Caki2 (cell line): ENCODE results near the gene NDUFAF8. TPM values are rescaled to one million over a fixed set of nuclear protein-coding genes. Genes with fewer than 3 reads are reported as not detected.

Experiments used
- DNase-seq: peaks from one replicate; pipeline ENCODE4 v3.0.0-alpha.2; 2015; ENCODE audit warnings: low read depth
- in situ Hi-C: cut with HindIII; loops from 2 replicates; pipeline ENCODE4 v1.10.0; 2016; ENCODE audit warnings: low sequenced_read_pairs, low pct_unique_long_range_greater_than_20kb, mixed read lengths
- total RNA-seq: library from RNA; depleted of rRNA; stranded (reverse); fragments of >200 nt; shearing (Covaris generic); gene quantifications from 2 replicates; pipeline ENCODE4 v1.2.3, GENCODE V29; 2014; ENCODE audit warnings: low replicate concordance; rRNA removed

The NDUFAF8 gene
- total RNA-seq, 1 experiment from 2014 or later, result 172 TPM

GRCh38 chr17:81279278-81280275, 40.5 kb downstream of the NDUFAF8 start:
- in situ Hi-C loops, result no loop called here
- DNase-seq, result no peak

GRCh38 chr17:81280571-81280970, 41.5 kb downstream of the NDUFAF8 start:
- in situ Hi-C loops, result no loop called here
- no peak for DNase-seq

GRCh38 chr17:81282141-81282540, 43.0 kb downstream of the NDUFAF8 start:
- in situ Hi-C loops, result no loop called here

GRCh38 chr17:81282876-81283275, 43.8 kb downstream of the NDUFAF8 start:
- in situ Hi-C loops, result no loop called here
- DNase-seq, result no peak

More at GRCh38 chr17:81282141-81282540, 43.0 kb downstream of the NDUFAF8 start:
- DNase-seq, result no peak

- DNase-seq, result no peak
- in situ Hi-C loops, result no loop called here
These were observed 46.2 kb downstream of the NDUFAF8 start for GRCh38 chr17:81285179-81285878.

GRCh38 chr17:81285894-81286293, 46.8 kb downstream of the NDUFAF8 start:
- in situ Hi-C loops, result no loop called here
- no peak for DNase-seq

- in situ Hi-C loops, result no loop called here
- DNase-seq, result no peak
These were observed 47.5 kb downstream of the NDUFAF8 start for GRCh38 chr17:81286491-81287145.

GRCh38 chr17:81287152-81287551, 48.0 kb downstream of the NDUFAF8 start:
- in situ Hi-C loops, result no loop called here
- DNase-seq, result no peak

GRCh38 chr17:81287741-81288430, 48.8 kb downstream of the NDUFAF8 start:
- in situ Hi-C loops, result no loop called here
- DNase-seq, result no peak

GRCh38 chr17:81288715-81289114, 49.6 kb downstream of the NDUFAF8 start:
- DNase-seq, result no peak
- in situ Hi-C loops, result no loop called here

GRCh38 chr17:81289627-81290026, 50.5 kb downstream of the NDUFAF8 start:
- in situ Hi-C loops, result no loop called here

GRCh38 chr17:81290230-81290629, 51.1 kb downstream of the NDUFAF8 start:
- DNase-seq, result no peak
- in situ Hi-C loops, result no loop called here

More at GRCh38 chr17:81289627-81290026, 50.5 kb downstream of the NDUFAF8 start:
- DNase-seq, result no peak

Other genes starting within 250 kb of the NDUFAF8 start
- 45.2 and 61.1 TPM in 2 replicates for gene CHMP6, start 247.5 kb upstream of the NDUFAF8 start, total RNA-seq
- gene BAIAP2, start 204.2 kb upstream of the NDUFAF8 start, total RNA-seq, result 30.1 and 37.4 TPM in 2 replicates
- not detected in 2 replicates for gene PVALEF, start 73.8 kb upstream of the NDUFAF8 start, total RNA-seq
- 0.09 and 2.1 TPM in 2 replicates for gene AATK, start 73.1 kb upstream of the NDUFAF8 start, total RNA-seq
- gene CEP131, start 16.4 kb upstream of the NDUFAF8 start, total RNA-seq, result 15.3 and 22.3 TPM in 2 replicates
- gene TEPSIN, start 263 bp upstream of the NDUFAF8 start, total RNA-seq, result 6.8 and 7.2 TPM in 2 replicates
- gene SLC38A10, start 56.0 kb downstream of the NDUFAF8 start, total RNA-seq, result 77.3 and 85.2 TPM in 2 replicates
- gene BAHCC1, start 156.1 kb downstream of the NDUFAF8 start, total RNA-seq, result 4.4 and 11.9 TPM in 2 replicates